Measurements from ENCODE around the gene LGR5. TPM values are rescaled to one million over a fixed set of nuclear protein-coding genes. Genes with fewer than 3 reads are reported as not detected.

Gene LGR5
- total and polyA plus RNA-seq, 2 donors (not counting 3 experiments of a cell fraction or from before 2014, with no cell fraction given) = not detected

DNA sequence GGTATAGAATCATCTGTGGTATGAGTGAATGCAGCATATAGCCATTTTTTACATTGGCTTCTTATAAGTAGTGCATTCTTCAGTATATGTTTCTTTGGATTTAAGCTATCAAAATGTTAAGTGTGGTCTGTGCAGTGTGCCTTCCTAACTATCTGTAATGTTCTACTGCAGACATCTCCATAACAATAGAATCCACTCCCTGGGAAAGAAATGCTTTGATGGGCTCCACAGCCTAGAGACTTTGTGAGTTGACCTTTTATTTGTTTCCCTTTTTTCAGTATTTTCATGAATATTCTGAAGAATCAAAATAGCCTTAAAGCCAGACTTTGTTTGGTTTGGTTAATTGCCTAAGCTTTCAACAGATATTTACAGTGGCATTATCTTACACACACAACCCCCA lies 116.8 kb downstream of the LGR5 start:
- no peak for DNase-seq (ENCODE audit: low read depth, low spot score)
- BruUV-seq (replicated peaks) = no TSS peak
- no peaks in the 10 kb centered on the region for H3K9me3 ChIP-seq (replicated peaks; ENCODE audit: control insufficient read depth, insufficient read depth, low read length)
- H2AFZ ChIP-seq (ENCODE audit: low read depth, low read length) = no peak overlapping the region
- H3K36me3 ChIP-seq (ENCODE audit: control insufficient read depth in 2 of 2, extremely low read depth in 1 of 2, insufficient read depth in 2 of 2, low read length in 2 of 2) = no peaks in the 10 kb centered on the region
- H3K4me1 ChIP-seq (ENCODE audit: control insufficient read depth, extremely low read depth, insufficient read depth, low read length) = no peaks in the 10 kb centered on the region
- CTCF ChIA-PET = no interaction called here
- no peak overlapping the region for H3K4me2 ChIP-seq (ENCODE audit: insufficient read depth, low read length)
- H3K4me3 ChIP-seq (replicated peaks in 1 of 3; ENCODE audit: insufficient read depth in 1 of 3, low read depth in 1 of 3, low read length in 3 of 3) = no peak overlapping the region
- no peaks in the 10 kb centered on the region for H3K79me2 ChIP-seq (ENCODE audit: control insufficient read depth, insufficient read depth, low read length)
- TF ChIP-seq GATA2 (IDR thresholded peaks at IDR 0.05; ENCODE audit: insufficient read depth, insufficient read length, low read depth, low read length) = no peak
- TF ChIP-seq, protein P1, sequence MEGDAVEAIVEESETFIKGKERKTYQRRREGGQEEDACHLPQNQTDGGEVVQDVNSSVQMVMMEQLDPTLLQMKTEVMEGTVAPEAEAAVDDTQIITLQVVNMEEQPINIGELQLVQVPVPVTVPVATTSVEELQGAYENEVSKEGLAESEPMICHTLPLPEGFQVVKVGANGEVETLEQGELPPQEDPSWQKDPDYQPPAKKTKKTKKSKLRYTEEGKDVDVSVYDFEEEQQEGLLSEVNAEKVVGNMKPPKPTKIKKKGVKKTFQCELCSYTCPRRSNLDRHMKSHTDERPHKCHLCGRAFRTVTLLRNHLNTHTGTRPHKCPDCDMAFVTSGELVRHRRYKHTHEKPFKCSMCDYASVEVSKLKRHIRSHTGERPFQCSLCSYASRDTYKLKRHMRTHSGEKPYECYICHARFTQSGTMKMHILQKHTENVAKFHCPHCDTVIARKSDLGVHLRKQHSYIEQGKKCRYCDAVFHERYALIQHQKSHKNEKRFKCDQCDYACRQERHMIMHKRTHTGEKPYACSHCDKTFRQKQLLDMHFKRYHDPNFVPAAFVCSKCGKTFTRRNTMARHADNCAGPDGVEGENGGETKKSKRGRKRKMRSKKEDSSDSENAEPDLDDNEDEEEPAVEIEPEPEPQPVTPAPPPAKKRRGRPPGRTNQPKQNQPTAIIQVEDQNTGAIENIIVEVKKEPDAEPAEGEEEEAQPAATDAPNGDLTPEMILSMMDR (IDR thresholded peaks at IDR 0.05; ENCODE audit: extremely low read depth in 1 of 2, insufficient read depth in 1 of 2, low read depth in 1 of 2, low read length in 2 of 2) = no peak
- no peaks in the 10 kb centered on the region for H3K9me1 ChIP-seq (replicated peaks; ENCODE audit: control insufficient read depth, extremely low read depth, insufficient read depth, low read length)
- intact Hi-C loops (cut with micrococcal nuclease) (no loop called here), dilution Hi-C loops (cut with MboI; ENCODE audit: extremely low pct_ligation_motif_present, low sequenced_read_pairs) (no loop called here)
- no peak overlapping the region for H3K27ac ChIP-seq (ENCODE audit: insufficient read depth, low read depth, low read length)
- H3K27me3 ChIP-seq (ENCODE audit: control insufficient read depth in 2 of 2, insufficient read depth in 2 of 2, low read length in 2 of 2) = peaks cover 0 to 2% of the 10 kb centered on the region in 2 experiments
- no peaks in the 10 kb centered on the region for H4K20me1 ChIP-seq (replicated peaks; ENCODE audit: control insufficient read depth, extremely low read depth, insufficient read depth, low read length)
- POLR2A ChIA-PET = no interaction called here
- H3K9ac ChIP-seq (replicated peaks; ENCODE audit: extremely low read depth, insufficient read depth, low read length) = no peak overlapping the region
- FAIRE-seq = no peak

DNA sequence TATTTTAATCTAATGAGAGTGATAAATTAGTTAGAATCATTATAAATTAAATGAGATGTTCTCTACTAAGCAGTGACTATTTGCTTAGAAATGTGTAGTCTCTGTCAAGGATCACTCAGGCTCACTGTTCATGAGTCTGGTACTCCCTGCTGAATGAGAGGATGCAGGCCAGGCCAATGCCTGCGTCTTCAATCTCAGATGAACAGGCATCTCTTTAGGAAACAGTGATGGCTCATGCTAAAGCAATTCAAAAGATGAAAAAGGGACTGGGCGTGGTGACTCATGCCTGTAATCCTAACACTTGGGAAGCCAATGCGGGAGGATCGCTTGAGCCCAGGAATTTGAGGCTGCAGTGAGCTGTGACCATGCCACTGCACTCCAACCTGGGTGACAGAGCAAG lies 117.3 kb downstream of the LGR5 start:
- no peak overlapping the region for H2AFZ ChIP-seq (ENCODE audit: low read depth, low read length)
- TF ChIP-seq, protein P1 (IDR thresholded peaks at IDR 0.05; ENCODE audit: extremely low read depth in 1 of 2, insufficient read depth in 1 of 2, low read depth in 1 of 2, low read length in 2 of 2) = no peak
- no peak for TF ChIP-seq POLR2AphosphoS5 (IDR thresholded peaks at IDR 0.05; ENCODE audit: insufficient read depth, low read depth, low read length)
- TF ChIP-seq MYC (IDR thresholded peaks at IDR 0.05; ENCODE audit: low read depth, low read length) = no peak
- TF ChIP-seq POLR2A (IDR thresholded peaks at IDR 0.05; ENCODE audit: low read depth, low read length) = no peak
- TF ChIP-seq GATA2 (IDR thresholded peaks at IDR 0.05; ENCODE audit: insufficient read depth, insufficient read length, low read depth, low read length) = no peak
- TF ChIP-seq FOS (IDR thresholded peaks at IDR 0.05; ENCODE audit: borderline replicate concordance, insufficient read depth, low read length) = no peak
- TF ChIP-seq, protein P2, sequence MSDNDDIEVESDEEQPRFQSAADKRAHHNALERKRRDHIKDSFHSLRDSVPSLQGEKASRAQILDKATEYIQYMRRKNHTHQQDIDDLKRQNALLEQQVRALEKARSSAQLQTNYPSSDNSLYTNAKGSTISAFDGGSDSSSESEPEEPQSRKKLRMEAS (IDR thresholded peaks at IDR 0.05; ENCODE audit: insufficient read depth, insufficient read length) = no peak
- no peak for TF ChIP-seq JUN (IDR thresholded peaks at IDR 0.05; ENCODE audit: borderline replicate concordance, insufficient read depth, insufficient read length, low read depth)
- no peak for TF ChIP-seq EZH2 (IDR thresholded peaks at IDR 0.05; ENCODE audit: borderline replicate concordance, low read depth, low read length, severe bottlenecking)
- no peak overlapping the region for H3K9ac ChIP-seq (replicated peaks; ENCODE audit: extremely low read depth, insufficient read depth, low read length)
- H3K36me3 ChIP-seq (ENCODE audit: control insufficient read depth in 2 of 2, extremely low read depth in 1 of 2, insufficient read depth in 2 of 2, low read length in 2 of 2) = no peaks in the 10 kb centered on the region
- DNase-seq (ENCODE audit: low read depth, low spot score) (no peak), FAIRE-seq (no peak)
- peaks cover 0 to 2% of the 10 kb centered on the region in 2 experiments for H3K27me3 ChIP-seq (ENCODE audit: control insufficient read depth in 2 of 2, insufficient read depth in 2 of 2, low read length in 2 of 2)
- no TSS peak for BruUV-seq (replicated peaks)
- no peak overlapping the region for H3K27ac ChIP-seq (ENCODE audit: insufficient read depth, low read depth, low read length)
- intact Hi-C loops (cut with micrococcal nuclease) (no loop called here), dilution Hi-C loops (cut with MboI; ENCODE audit: extremely low pct_ligation_motif_present, low sequenced_read_pairs) (no loop called here)
- H3K4me1 ChIP-seq (ENCODE audit: control insufficient read depth, extremely low read depth, insufficient read depth, low read length) = no peaks in the 10 kb centered on the region
- no peaks in the 10 kb centered on the region for H3K9me1 ChIP-seq (replicated peaks; ENCODE audit: control insufficient read depth, extremely low read depth, insufficient read depth, low read length)
- POLR2A ChIA-PET = no interaction called here
- H4K20me1 ChIP-seq (replicated peaks; ENCODE audit: control insufficient read depth, extremely low read depth, insufficient read depth, low read length) = no peaks in the 10 kb centered on the region
- H3K4me2 ChIP-seq (ENCODE audit: insufficient read depth, low read length) = no peak overlapping the region
- H3K4me3 ChIP-seq (replicated peaks in 1 of 3; ENCODE audit: insufficient read depth in 1 of 3, low read depth in 1 of 3, low read length in 3 of 3) = no peak overlapping the region
- H3K9me3 ChIP-seq (replicated peaks; ENCODE audit: control insufficient read depth, insufficient read depth, low read length) = no peaks in the 10 kb centered on the region
- CTCF ChIA-PET = no interaction called here
- H3K79me2 ChIP-seq (ENCODE audit: control insufficient read depth, insufficient read depth, low read length) = no peaks in the 10 kb centered on the region

Data from endothelial cell of umbilical vein (primary cell).